Measurements from ENCODE around the gene RBMS1. TPM values are rescaled to one million over a fixed set of nuclear protein-coding genes. Genes with fewer than 3 reads are reported as not detected.

The RBMS1 gene
- total and polyA plus RNA-seq, 2 of the 13 experiments (the other 11 are each of a cell fraction or from before 2014, with no cell fraction given) = 55.5 to 110 TPM

DNA sequence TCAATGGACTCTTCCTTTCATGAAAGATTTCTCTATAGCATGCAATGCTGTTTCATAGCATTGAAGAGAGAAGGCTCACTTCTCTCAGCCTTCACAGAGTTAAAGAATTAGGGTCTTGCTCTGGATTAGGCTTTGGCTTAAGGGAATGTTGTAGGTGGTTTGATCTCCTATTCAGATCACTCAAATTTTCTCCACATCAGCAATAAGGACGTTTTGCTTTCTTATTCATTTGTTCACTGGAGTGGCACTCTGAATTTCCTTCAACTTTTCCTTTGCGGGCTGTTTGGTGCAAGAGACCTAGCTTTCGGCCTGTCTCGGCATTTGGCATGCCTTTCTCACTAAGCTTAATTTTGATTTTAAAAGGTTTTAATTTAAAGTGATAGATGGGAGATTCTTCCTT is 131.6 kb downstream of the RBMS1 start:
- in situ Hi-C loops (cut with HindIII; ENCODE audit: extremely low pct_ligation_motif_present, low pct_unique_long_range_greater_than_20kb) (no loop called here), intact Hi-C loops (cut with micrococcal nuclease; ENCODE audit: unreplicated experiment) (no loop called here)
- Histone ChIP-seq H3K27ac (ENCODE audit: extremely low read length, insufficient read depth, low read length) (no peak overlapping the region), H3K79me2 (ENCODE audit: insufficient read depth, low read length) (peaks cover 3% of the 10 kb centered on the region), H3K9ac (ENCODE audit: insufficient read depth, low read depth, low read length) (no peak overlapping the region), H3K27me3 (ENCODE audit: control insufficient read depth in 1 of 2, insufficient read depth in 2 of 2, low read length in 2 of 2) (no peaks in the 10 kb centered on the region), H3K4me2 (ENCODE audit: low read depth, low read length) (no peak overlapping the region), H3K4me1 (ENCODE audit: insufficient read depth, low read length) (no peaks in the 10 kb centered on the region), H3K4me3 (replicated peaks in 1 of 3; ENCODE audit: insufficient read depth in 1 of 3, low read depth in 2 of 3, low read length in 3 of 3) (no peak overlapping the region), H3K9me3 (ENCODE audit: low read length) (no peaks in the 10 kb centered on the region), H3K36me3 (replicated peaks in 1 of 2; ENCODE audit: control insufficient read depth in 1 of 2, insufficient read depth in 2 of 2, low read length in 2 of 2) (peaks cover 8 to 25% of the 10 kb centered on the region in 2 experiments; a peak in 4 of 5 replicates), H4K20me1 (ENCODE audit: insufficient read depth, low read length) (no peaks in the 10 kb centered on the region; the same call in 1 of the 2 replicates), H2AFZ (ENCODE audit: low read length) (no peak overlapping the region)
- ATAC-seq = no peak
- WGBS (ENCODE audit: low lambda C conversion rate) = 93% methylated on average over 4 of the region's 4 CpGs
- TF ChIP-seq MAFK (conservative IDR thresholded peaks at IDR 0.05 in 1 of 2, IDR thresholded peaks at IDR 0.05 in 1 of 2; ENCODE audit: low read length in 2 of 2) = peak; percentile 54 to 55; a peak in 3 of 4 replicates
- no peak for TF ChIP-seq ZNF326 (CRISPR knock-in tag; IDR thresholded peaks at IDR 0.05; ENCODE audit: borderline replicate concordance)
- TF ChIP-seq ZNF367 (CRISPR knock-in tag; IDR thresholded peaks at IDR 0.05; ENCODE audit: borderline replicate concordance) = no peak
- peak; percentile 42 for TF ChIP-seq MAFF (IDR thresholded peaks at IDR 0.05; ENCODE audit: low read depth, low read length)
- no peak for TF ChIP-seq ATF7-NPFF (CRISPR knock-in tag; IDR thresholded peaks at IDR 0.05; ENCODE audit: low read depth)
- TF ChIP-seq ZNF788 (CRISPR knock-in tag; IDR thresholded peaks at IDR 0.05; ENCODE audit: borderline replicate concordance) = no peak
- FAIRE-seq = no peak
- no peak for DNase-seq (ENCODE audit: low spot score)
- POLR2A ChIA-PET = no interaction called here
- BruUV-seq (replicated peaks) = no TSS peak
- CTCF ChIA-PET (ENCODE audit: low intra/inter-chr PET ratio, low total read pairs) = no interaction called here

DNA sequence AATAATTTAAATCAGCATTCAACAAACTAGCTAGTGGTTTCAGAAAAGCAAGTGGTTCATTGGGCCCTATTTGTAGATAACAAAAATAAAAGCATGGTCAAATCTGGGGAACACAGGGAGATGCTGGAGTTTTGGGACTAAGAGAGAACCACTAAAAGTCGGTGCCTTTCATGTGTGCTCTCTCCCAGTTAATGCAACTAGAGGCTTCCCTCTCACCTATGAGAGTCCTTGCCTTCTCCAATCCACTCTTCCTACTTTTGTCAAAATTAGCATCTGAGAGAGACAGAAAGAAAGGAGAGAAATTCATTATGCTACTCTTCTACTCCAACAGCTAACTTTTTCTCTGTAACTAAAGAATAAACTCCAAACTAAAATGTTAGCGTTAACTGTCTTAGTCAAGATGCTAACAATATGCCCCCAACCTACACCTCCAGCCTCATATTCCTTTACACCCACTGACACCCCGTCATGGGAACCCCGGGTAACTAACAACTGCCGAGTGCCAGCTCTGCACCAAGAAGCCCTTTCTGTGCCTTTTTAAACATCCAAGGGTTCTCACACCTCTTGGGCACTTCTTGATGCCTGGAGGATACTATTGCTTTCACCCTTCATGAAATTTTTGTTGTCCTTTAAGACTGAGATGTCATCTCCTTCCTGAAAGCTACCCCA is 133.4 kb downstream of the RBMS1 start:
- TF ChIP-seq, protein P1, sequence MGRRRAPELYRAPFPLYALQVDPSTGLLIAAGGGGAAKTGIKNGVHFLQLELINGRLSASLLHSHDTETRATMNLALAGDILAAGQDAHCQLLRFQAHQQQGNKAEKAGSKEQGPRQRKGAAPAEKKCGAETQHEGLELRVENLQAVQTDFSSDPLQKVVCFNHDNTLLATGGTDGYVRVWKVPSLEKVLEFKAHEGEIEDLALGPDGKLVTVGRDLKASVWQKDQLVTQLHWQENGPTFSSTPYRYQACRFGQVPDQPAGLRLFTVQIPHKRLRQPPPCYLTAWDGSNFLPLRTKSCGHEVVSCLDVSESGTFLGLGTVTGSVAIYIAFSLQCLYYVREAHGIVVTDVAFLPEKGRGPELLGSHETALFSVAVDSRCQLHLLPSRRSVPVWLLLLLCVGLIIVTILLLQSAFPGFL (CRISPR knock-in tag; IDR thresholded peaks at IDR 0.05) = no peak
- no peak for TF ChIP-seq YEATS4 (CRISPR knock-in tag; IDR thresholded peaks at IDR 0.05; ENCODE audit: borderline replicate concordance)
- TF ChIP-seq NRL (CRISPR knock-in tag; IDR thresholded peaks at IDR 0.05; ENCODE audit: borderline replicate concordance) = no peak
- no peak for TF ChIP-seq ZZZ3 (CRISPR knock-in tag; IDR thresholded peaks at IDR 0.05; ENCODE audit: borderline replicate concordance)
- no peak for TF ChIP-seq ZSCAN12 (CRISPR knock-in tag; IDR thresholded peaks at IDR 0.05)
- no peak for TF ChIP-seq RARA (CRISPR knock-in tag; IDR thresholded peaks at IDR 0.05)
- TF ChIP-seq ZNF782 (CRISPR knock-in tag; IDR thresholded peaks at IDR 0.05; ENCODE audit: borderline replicate concordance) = no peak
- no peak for TF ChIP-seq ZSCAN22 (CRISPR knock-in tag; IDR thresholded peaks at IDR 0.05)
- no peak for TF ChIP-seq ZNF644 (CRISPR knock-in tag; IDR thresholded peaks at IDR 0.05; ENCODE audit: low read depth)
- TF ChIP-seq, protein P2, sequence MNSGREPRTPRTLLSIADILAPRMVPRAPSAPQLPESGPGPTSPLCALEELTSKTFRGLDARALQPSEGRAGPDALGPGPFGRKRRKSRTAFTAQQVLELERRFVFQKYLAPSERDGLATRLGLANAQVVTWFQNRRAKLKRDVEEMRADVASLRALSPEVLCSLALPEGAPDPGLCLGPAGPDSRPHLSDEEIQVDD (CRISPR knock-in tag; IDR thresholded peaks at IDR 0.05; ENCODE audit: borderline replicate concordance) = no peak
- CTCF ChIA-PET (ENCODE audit: low intra/inter-chr PET ratio, low total read pairs) = no interaction called here
- Histone ChIP-seq H3K79me2 (ENCODE audit: insufficient read depth, low read length) (peaks cover 3% of the 10 kb centered on the region), H4K20me1 (ENCODE audit: insufficient read depth, low read length) (no peaks in the 10 kb centered on the region; the same call in 1 of the 2 replicates), H3K9me3 (ENCODE audit: low read length) (no peaks in the 10 kb centered on the region), H3K27me3 (ENCODE audit: control insufficient read depth in 1 of 2, insufficient read depth in 2 of 2, low read length in 2 of 2) (no peaks in the 10 kb centered on the region), H3K27ac (ENCODE audit: extremely low read length, insufficient read depth, low read length) (no peak overlapping the region), H3K4me3 (replicated peaks in 1 of 3; ENCODE audit: insufficient read depth in 1 of 3, low read depth in 2 of 3, low read length in 3 of 3) (no peak overlapping the region), H3K36me3 (replicated peaks in 1 of 2; ENCODE audit: control insufficient read depth in 1 of 2, insufficient read depth in 2 of 2, low read length in 2 of 2) (peaks cover 4 to 11% of the 10 kb centered on the region in 2 experiments; a peak in 3 of 5 replicates), H3K4me1 (ENCODE audit: insufficient read depth, low read length) (no peaks in the 10 kb centered on the region), H3K4me2 (ENCODE audit: low read depth, low read length) (no peak overlapping the region), H3K9ac (ENCODE audit: insufficient read depth, low read depth, low read length) (no peak overlapping the region), H2AFZ (ENCODE audit: low read length) (no peak overlapping the region)
- no peak for DNase-seq (ENCODE audit: low spot score)
- ATAC-seq = no peak
- 99% methylated on average over 5 of the region's 5 CpGs for WGBS (ENCODE audit: low lambda C conversion rate)
- in situ Hi-C loops (cut with HindIII; ENCODE audit: extremely low pct_ligation_motif_present, low pct_unique_long_range_greater_than_20kb) = no loop called here
- FAIRE-seq = no peak
- BruUV-seq (replicated peaks) = no TSS peak
- POLR2A ChIA-PET = no interaction called here
- intact Hi-C loops (cut with micrococcal nuclease; ENCODE audit: unreplicated experiment) = no loop called here

All from HepG2 (cell line).